Anterior cingulate cortex (tissue), 58 donors: ENCODE measurements around the gene MED13L.
A peak's percentile ranks its signal among the peaks of the same experiment; 100 is the strongest.
"Not testable (repeated sequence)": the region's sequence is repeated elsewhere in the genome, so short reads cannot be mapped to it uniquely, and the experiment has no call there.

Experiments
- DNase-seq, 58 donors: peaks; one replicate each; lab custom pipeline; 2025; lab: John Stamatoyannopoulos, UW

The MED13L gene

DNA sequence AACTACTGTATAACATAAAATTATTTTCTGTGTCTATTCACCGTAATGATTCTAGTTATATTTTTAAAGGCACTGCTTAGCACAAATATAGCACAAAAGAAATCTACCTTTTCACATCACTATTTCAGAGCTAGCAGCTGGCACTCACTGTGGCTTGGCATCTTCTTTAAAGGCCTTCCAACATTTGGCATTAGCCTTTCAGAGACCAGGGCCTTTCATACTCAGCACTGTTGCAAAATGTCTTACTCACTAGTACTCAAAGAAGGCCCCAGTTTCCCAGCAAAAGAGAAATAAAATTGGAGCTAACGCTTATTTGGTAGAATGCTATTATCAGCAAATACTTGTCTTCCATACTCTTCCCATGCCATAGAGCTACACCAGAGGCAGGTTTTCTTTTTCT is 238.4 kb downstream of the MED13L start:
- peak in 12 of 58 donors; percentile 6 to 43 (median 12) for DNase-seq

DNA sequence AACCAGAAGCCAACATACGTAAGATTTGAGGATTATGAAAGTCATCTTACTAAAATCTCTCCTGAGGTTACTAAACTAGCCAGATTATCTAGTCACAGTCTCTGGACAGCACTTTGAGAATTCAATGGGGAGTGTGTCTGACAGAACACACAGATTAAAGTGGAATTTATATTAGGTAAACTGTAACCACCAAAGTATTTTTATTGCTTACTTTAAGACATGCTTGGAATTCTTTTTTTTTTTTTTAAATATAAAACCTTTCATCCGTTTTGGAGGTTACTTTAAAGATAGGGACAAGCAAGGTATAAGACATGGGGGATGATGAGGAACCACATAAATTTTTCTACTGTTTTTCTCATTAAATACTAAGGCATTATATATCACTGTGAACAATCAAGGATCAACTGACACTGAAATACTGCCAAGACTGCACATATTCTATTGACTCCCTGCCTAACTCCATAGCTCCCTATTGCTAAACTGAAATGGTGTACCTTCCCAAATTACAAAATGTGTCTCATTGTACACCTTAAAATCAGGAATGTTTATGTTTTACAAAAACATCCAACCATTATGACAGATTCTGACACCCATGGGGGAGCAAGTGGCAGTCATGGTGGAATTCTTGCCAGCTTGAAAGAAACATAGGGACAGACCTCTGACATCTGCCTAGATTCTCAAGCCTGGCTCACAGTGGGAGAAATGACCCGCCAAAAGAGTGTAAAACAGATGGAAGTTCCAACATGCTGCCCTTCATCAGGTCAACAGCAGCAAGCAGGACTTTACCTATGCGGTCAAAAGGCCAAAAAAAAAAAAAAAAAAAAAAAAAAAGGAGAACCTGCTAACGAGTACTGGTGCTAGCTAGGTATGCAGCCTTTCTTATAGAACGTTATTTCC is 239.3 kb downstream of the MED13L start:
- DNase-seq = no peak

DNA sequence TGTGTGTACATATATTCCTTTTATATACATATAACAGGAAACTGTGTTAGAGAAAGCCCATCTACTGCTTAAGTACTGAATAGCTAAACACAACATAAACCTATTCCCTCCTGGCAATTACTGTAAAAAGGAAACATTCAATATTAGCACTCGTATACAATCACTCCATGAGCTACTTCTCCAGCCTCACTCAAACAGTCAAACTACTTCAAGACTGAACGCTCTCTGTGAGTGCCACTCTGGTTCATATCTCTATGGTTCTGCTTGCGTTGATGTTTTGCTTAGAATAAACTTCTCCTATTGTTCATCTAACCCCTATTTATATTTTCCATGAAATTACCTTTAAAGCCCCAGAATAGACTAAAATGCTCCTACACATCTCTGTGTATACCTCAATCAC is 243.7 kb downstream of the MED13L start:
- DNase-seq = no peak

DNA sequence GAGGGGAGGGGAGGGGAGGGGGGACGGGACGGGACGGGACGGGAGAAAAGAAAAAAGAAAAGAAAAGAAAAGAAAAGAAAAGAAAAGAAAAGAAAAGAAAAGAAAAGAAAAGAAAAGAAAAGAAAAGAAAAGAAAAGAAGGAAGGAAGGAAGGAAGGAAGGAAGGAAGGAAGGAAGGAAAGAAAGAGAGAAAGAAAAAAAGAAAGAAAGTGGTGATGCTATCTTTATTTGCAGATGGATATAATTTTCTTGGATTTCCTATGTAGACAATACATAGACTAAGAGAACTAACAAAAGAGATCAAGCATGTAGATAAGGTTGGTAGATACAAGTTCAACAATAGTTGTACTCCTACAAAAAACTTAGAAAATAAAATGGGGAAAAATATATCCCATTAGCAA is 245.9 kb downstream of the MED13L start:
- not testable (repeated sequence) for DNase-seq

DNA sequence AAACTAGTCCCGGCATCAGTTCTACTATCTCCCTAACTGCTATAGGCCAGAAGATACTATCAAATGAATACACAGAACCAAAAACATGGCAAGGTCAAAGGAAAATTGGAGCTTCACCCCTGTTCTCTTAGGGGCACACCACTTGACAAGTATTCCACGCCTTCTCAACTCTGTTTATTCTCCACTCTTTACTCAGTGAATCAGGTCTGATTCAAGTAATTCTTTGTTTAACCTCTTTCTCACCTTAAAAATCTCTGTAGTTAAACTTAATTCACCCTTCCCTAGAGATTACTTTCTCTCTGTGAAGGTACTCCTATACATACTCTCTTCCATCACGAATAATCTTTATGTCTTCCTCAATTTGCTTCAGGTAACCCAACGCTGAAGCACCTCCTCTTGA is 248.9 kb downstream of the MED13L start:
- no peak for DNase-seq

DNA sequence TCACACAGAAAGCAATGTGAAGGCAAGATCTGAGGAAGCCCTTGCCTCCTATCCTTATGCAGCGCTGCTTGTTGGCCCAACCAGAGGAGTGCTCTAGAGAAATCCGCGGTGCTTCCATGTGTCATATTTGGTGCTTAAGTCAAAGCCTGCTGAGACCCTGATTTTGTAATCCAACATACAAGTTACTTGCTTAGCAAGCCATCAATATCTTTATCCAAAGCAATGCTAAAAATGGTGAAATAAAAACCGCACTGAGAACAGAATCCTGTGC is 250.0 kb downstream of the MED13L start:
- no peak for DNase-seq

DNA sequence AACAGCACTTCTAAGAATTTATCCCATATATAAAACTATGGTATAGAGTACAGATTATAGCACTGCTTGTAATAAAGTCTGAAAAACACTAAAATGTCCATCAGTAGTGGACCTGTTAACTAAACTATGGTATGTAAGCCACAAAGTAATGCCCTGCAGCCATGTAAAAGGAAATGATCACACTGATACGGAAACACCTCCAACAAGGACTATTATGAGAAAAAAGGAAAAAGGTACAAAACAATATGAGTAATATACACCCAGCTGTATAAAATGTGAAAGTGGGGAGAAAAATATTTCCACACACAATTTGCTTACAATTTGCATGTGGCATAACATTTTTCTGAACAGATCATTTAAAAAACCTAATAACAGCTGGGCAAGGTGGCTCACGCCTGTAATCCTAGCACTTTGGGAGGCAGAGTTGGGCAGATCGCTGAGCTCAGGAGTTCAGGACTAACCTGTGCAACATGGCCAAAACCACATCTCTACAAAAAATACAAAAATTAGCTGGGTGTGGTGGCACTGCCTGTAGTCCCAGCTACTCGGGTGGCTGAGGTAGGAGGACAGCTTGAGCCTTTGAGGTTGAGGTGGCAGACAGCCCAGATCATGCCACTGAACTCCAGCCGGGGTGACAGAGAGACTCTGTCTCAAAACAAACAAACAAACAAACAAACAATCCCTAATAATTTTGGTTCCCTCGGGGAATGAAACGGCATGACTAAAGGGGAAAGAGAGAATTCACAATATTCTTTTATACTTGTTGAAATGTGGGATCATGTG is 250.5 kb downstream of the MED13L start:
- DNase-seq = peak in 4 of 58 donors; percentile 2 to 22 (median 6)

DNA sequence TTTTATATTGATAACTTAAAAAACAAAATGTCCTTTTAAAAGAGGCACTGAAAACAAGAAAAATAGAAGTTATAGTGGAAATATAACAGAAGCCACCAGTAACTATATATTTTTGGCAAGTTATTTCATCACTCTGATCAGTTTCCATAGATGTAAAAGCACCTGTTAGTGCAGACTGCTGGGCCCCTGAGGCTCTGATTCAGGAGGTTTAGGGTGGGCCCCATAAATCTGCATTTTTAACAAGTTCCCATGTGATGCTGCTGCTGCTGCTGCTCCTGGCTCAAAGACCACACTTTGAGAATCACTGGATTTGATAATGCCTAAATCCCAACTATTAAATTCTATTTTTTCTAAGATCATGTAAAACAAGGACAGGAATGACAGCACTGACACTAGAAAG is 251.1 kb downstream of the MED13L start:
- no peak for DNase-seq

DNA sequence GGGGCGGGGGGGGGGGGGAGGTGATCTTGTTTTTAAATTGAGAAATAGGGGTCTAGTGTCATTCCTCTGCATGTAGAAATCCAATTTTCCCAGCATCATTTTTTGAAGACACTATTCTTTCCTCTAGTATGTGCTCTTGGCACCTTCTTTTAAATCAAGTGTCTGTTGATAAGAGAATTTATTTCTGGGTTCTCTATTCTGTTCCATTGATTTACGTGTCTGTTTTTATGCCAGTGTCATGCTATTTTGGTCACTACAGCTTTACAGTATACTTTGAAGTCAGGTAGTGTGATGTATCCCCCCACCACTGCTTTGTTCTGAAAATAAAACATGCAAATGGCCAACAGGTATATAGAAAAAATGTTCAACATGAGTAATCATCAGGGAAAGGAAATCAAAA is 252.7 kb downstream of the MED13L start:
- no peak for DNase-seq

DNA sequence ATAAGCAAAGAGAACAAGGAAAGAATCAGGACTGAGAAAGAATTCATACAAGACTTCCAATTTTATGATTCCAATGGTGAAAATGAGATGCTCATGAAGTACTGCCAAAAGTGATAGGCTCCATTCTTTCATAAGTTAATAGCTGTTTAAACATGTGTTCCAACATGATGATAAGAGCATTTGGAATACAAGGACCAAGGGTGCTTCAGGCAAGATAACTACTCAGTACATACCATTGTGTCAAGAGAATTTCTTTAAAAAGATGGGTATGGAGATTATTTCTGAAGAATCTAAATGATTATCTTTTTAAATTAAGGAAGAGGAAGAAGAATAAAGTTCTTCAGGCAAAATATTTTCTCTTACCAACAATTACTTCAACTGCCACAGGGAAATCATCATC is 258.1 kb downstream of the MED13L start:
- DNase-seq = no peak

DNA sequence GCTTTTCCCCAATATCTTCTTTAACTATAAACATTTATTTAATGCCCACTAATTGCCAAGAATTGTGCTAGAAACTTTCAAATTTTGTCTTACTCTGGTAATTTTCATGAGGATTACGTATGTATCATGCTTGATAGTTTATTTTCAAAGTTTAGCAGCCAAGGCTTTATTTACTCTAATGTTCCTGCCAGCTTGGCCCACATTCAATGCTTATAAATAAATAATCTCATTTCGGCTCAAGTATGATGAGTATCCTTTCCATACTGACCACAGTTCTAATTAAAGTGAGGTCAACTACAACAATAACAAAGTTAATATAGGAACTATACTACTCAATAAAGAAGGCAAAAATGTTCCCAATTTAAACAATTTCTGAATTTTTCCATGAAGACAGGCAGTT is 259.2 kb downstream of the MED13L start:
- DNase-seq = no peak

DNA sequence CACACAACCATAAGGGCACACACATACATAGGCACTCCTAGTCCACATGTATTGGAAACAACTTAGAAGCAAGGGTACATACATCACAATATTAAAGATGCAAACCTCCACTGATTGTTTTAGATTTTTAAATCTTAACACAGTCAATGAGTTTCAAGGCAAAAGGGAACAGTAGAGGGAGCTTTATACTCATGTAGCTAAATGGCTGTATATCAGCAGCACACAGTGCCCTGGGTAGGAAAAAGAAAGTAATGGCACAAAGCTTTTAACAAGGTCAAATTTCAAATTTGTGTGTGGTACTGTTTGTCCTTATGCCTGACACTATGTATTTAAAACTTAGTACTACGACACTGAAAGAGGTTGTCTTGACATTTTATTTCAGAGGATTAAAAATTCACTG is 262.0 kb downstream of the MED13L start:
- peak in 2 of 58 donors; percentile 13 to 41 for DNase-seq

DNA sequence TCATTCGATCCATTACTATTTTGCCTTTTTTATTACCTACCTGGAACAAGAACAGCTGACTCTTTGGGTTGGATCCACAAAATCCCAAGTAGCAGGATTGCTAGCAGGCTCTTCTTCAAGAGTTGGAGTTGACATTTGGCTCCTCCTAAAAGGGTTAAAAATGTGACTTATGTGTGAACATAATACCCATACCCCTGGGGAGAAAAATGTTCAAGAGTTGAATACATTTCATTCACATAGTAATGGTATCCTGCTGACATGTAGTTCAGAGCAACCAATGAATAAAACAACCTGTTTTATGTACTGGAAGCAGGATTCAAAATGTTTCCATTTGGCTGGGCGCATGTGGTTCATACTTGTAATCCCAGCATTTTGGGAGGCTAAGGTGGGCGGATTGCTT is 264.7 kb downstream of the MED13L start:
- no peak for DNase-seq

DNA sequence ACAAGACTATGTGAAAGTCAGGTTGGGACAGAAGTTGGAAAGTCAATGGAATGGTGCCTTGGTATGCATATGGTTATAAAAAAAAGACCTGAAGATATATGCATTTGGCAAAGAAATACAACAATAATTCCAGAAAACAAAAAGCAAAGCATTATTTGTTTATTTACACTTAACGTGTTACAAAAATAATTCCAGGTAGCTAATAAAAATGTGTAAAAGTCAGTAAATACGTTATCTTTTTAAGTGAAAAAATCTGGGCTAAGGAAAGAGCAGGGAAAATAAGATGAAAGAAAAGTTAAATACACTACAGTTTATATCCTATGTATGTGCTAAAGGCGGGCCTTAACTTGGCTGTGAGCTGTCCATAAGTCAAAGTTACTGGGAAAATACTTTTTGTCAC is 266.3 kb downstream of the MED13L start:
- no peak for DNase-seq

DNA sequence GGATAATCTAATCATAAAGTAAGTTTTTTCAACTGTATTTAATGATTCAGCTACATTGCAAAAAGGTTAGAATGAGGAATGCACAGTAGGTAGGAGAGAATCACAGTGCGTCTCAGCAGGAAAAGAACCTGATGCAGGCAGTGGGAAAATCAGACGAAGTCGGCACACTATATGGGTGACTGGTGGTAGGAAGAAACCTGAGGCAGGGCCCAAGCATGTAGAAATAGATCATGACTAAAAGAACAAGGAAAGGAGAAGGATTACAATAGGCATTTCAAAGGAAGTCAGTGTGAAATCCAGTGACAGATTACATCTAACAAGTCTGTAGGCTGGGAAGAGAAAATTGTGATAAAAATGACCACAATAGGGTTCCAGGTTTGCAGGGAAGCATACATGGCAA is 267.0 kb downstream of the MED13L start:
- no peak for DNase-seq

DNA sequence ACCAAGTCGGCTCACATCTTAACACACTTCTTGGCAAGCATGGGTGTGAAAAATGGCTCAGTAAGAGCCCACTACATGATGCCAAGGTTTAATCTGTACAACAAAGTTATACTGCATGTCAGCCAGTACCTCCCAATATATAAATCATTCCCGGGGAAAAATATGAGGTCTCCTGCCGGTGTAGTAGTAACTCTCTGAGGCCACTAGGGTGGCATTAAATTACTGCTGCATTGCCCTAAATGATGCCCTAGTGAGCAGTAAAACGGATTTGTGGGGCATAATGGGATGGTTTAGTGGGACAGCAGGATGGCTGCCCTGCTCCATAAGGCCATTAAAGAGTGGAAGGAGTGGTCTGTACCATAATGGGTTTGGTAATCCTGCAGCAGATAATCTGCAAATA is 267.7 kb downstream of the MED13L start:
- DNase-seq = no peak

DNA sequence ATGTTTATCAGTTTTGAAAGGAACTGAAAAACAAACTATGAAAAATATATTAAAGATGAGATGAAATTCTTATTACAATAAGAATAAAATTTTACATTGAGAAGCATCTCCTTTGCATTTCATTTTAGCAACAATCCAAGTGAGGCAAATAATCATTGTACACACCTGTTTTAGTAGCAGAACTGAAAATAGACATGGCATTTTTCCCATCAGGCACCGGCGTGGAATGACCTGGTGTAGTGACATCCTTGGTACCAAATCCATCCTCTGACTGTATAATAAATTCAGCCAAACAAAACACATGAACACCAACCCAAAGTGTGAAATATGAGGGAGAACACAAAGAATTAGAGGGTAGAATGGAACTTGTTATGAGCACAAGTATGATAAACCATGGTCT is 271.4 kb downstream of the MED13L start:
- DNase-seq = no peak

DNA sequence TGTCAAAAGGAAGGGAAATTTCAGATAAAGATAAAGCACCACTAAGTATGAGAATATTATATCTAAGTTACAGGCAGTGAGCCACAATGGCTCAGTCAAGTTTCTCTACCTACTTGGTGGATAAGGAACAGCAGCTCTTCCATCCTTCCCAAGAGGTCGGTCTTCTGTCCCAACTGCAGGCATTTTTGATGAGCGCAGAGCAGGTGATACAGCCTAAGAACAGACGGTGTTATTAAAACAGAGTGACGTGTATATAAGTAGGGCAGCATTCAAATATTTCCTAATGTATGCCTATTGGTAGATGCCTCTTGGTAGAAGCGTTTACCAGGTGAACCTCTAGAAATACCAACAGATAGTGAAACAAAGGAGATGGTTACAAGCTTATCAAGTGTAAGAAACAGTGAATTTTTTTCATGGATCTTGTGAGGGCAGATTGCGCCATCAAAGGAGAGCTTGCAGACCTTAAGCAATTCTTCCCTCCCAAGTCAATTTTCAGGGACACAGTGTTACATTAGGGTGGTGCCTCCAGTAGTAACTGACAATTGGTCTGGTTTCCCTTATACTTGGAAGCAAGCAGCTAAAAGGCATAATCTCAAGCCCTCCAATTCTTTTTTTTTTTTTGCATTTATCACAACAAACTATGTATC is 274.5 kb downstream of the MED13L start:
- DNase-seq = no peak

DNA sequence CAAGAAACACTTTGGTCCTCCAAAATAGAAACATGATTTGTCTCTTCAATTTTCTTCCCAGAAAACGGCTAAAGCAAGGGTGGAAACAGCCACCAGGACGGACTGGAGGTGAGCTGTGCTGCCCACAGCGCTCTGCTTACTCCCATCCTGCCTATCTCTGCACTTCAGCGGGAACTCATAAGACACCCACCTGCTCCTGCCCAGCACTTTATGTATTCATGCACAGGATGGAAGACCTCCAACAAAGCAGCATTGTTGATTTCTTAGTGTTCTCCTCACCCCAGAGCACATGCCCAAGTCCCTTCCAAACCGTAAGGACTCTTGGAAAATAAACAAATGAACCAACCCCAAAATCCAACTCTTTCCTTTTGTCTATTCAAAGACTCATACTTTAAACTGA is 277.2 kb downstream of the MED13L start:
- DNase-seq = no peak

DNA sequence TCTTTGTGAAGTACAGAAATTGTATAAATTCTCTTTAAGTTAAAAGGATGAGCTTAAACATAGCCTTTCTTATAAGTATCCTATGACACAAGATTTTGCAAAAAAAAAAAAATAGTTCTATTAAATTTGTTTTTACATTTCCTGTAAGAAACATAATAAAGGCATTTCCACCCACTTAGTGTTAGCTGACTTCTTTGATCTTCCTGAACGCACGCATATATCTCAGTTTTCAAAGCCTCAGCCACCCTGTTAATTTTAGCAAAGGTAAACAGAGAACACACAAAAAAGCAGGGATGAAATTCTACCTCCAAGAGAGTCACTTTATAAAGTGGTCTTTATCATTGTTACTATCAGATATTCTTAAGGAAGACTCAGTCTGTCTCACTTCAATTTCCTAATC is 277.9 kb downstream of the MED13L start:
- DNase-seq = no peak

DNA sequence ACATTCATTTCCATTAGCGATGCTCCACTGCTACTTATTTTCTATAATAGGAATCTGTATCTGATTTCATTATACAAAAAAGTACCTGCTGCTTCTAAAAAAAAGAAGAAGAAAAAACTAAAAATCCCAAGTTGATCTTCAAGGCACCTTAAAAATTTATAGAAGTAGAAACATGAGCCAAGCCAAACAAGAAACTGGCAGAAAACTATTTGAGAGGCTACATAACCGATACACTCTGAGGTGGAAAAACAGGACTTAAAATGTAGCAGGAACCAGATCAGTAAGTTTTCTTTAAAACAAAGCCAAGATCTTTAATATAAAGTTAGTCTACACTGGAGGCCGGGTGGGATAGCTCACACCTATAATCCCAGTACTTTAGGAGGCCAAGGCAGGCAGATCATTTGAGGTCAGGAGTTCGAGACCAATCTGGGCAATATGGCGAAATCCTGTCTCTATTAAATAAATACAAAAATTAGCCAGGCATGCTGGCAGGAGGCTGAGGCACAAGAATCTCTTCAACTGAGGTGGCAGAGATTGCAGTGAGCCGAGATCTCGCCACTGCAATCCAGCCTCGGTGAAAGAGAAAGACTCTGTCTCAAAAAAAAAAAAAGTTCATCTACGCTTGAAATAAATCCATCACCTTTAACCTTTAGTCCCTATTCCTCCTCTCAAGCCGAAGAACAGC is 278.6 kb downstream of the MED13L start:
- no peak for DNase-seq
